SK-N-SH treated with all-trans-retinoic acid at 6 μM for 48 hours (cell line): ENCODE data around the gene HTT.

Experiments
- ATAC-seq: fragments of 200-7000 bp; cut with Tn5 transposase; 3 replicates; pipeline ENCODE4 v1.9.1; 2020; ENCODE audit warnings: mild to moderate bottlenecking, moderate library complexity
- ARNTL ChIP-seq: fragments of 450-650 bp; formaldehyde crosslinking; IDR thresholded peaks from 2 replicates; pipeline ENCODE4 v1.5.0; 2020; ENCODE audit warnings: low read depth, mild to moderate bottlenecking, moderate library complexity, borderline replicate concordance
- BACH2 ChIP-seq: fragments of 250-450 bp; sonication (Bioruptor Pico); IDR thresholded peaks from 2 replicates; pipeline ENCODE4 v1.9.0; 2021; ENCODE audit warnings: mild to moderate bottlenecking, borderline replicate concordance
- ESRRG ChIP-seq: fragments of 250-450 bp; sonication (Bioruptor Pico); IDR thresholded peaks from 2 replicates; pipeline ENCODE4 v1.6.1; 2021; ENCODE audit warnings: mild to moderate bottlenecking
- GLIS3 ChIP-seq: fragments of 250-450 bp; sonication (Bioruptor Pico); IDR thresholded peaks from 2 replicates; pipeline ENCODE4 v1.5.0; 2020; ENCODE audit warnings: mild to moderate bottlenecking, moderate library complexity
- OSR1 ChIP-seq: fragments of 250-450 bp; sonication (Bioruptor Pico); IDR thresholded peaks from 2 replicates; pipeline ENCODE4 v1.8.0; 2022; ENCODE audit warnings: moderate library complexity, mild to moderate bottlenecking, inconsistent platforms
- PPARA ChIP-seq: fragments of 250-450 bp; sonication (Bioruptor Pico); IDR thresholded peaks from 2 replicates; pipeline ENCODE4 v1.5.0; 2020; ENCODE audit warnings: mild to moderate bottlenecking, borderline replicate concordance
- RARB ChIP-seq: fragments of 250-450 bp; sonication (Bioruptor Pico); IDR thresholded peaks from 2 replicates; pipeline ENCODE4 v1.8.0; 2021; ENCODE audit warnings: mild to moderate bottlenecking, moderate library complexity
- SNAI2 ChIP-seq: fragments of 250-450 bp; sonication (Bioruptor Pico); IDR thresholded peaks from 2 replicates; pipeline ENCODE4 v1.5.0; 2020; ENCODE audit warnings: mild to moderate bottlenecking, moderate library complexity
- TCF4 ChIP-seq: fragments of 250-450 bp; sonication (Bioruptor Pico); IDR thresholded peaks from 2 replicates; pipeline ENCODE4 v1.8.0; 2021; ENCODE audit warnings: mild to moderate bottlenecking, moderate library complexity, borderline replicate concordance
- TOX ChIP-seq: fragments of 250-450 bp; sonication (Bioruptor Pico); IDR thresholded peaks from 2 replicates; pipeline ENCODE4 v1.8.0; 2021; ENCODE audit warnings: mild to moderate bottlenecking, moderate library complexity, borderline replicate concordance
- ZC3H10 ChIP-seq: fragments of 250-450 bp; sonication (Bioruptor Pico); IDR thresholded peaks from 2 replicates; pipeline ENCODE4 v1.5.1; 2021; ENCODE audit warnings: mild to moderate bottlenecking, moderate library complexity
- ZFP3 ChIP-seq: fragments of 250-450 bp; sonication (Bioruptor Pico); IDR thresholded peaks from 2 replicates; pipeline ENCODE4 v1.5.0; 2020; ENCODE audit warnings: mild to moderate bottlenecking, moderate library complexity
- ZNF70 ChIP-seq: fragments of 450-650 bp; formaldehyde crosslinking; IDR thresholded peaks from 2 replicates; pipeline ENCODE4 v1.5.0; 2020; ENCODE audit warnings: mild to moderate bottlenecking, moderate library complexity
- TF ChIP-seq, protein P1 (sequence below): fragments of 250-450 bp; sonication (Bioruptor Pico); IDR thresholded peaks from 2 replicates; pipeline ENCODE4 v1.8.0; 2021; ENCODE audit warnings: low read depth, mild to moderate bottlenecking, moderate library complexity, borderline replicate concordance
- TF ChIP-seq, protein P2 (sequence below): fragments of 250-450 bp; sonication (Bioruptor Pico); IDR thresholded peaks from 2 replicates; pipeline ENCODE4 v1.5.1; 2020; ENCODE audit warnings: low read depth, mild to moderate bottlenecking, moderate library complexity
- TF ChIP-seq, protein P3 (sequence below): fragments of 250-450 bp; sonication (Bioruptor Pico); IDR thresholded peaks from 2 replicates; pipeline ENCODE4 v1.5.0; 2020; ENCODE audit warnings: mild to moderate bottlenecking, moderate library complexity
- TF ChIP-seq, protein P4 (sequence below): fragments of 250-450 bp; sonication (Bioruptor Pico); IDR thresholded peaks from 2 replicates; pipeline ENCODE4 v1.8.0; 2020; ENCODE audit warnings: mild to moderate bottlenecking, moderate library complexity, borderline replicate concordance

The HTT gene

DNA sequence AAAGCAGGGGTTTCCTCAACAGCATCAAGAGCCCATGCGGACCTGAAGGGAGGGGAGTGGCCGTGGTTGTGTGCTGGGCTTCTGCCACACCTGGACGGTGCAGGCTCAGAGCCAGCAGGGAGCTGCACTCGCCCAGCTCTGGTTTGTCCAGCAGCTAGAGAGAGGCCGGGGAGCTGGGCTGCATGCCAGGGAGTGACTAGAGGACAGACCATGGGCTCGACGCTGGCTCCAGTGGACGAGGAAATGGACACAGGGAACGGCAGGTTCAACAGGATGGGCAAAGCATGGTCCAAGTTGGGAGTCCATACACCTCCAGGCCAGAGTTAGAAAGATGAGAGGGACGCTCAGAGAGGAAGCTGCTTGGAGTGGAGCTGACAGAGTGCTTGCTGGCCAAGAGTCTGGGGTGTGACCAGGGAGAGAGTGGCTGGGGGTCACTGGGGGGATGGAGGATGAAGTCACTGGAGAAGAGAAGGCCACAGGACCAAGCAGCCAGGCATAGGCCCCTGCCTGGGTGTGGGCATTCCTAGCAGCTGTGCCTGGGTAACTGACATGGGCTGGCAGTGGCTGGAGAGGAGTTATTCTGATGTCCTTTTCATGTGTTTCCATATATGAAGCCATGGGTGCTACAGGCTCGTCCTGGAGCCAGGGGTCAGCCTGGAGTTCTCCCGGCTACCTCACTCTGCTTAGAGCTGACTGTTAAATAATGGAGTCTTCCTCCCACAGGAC is 43.0 kb upstream of the HTT start:
- no peak for TF ChIP-seq TOX (CRISPR knock-in tag)
- TF ChIP-seq ZC3H10: no peak
- no peak for TF ChIP-seq ZFP3 (CRISPR knock-in tag)
- TF ChIP-seq OSR1 (CRISPR knock-in tag): no peak
- TF ChIP-seq GLIS3: no peak
- TF ChIP-seq RARB (CRISPR knock-in tag): no peak
- TF ChIP-seq SNAI2: no peak
- TF ChIP-seq TCF4: no peak
- no peak for TF ChIP-seq ARNTL
- no peak for TF ChIP-seq PPARA (CRISPR knock-in tag)
- TF ChIP-seq, protein P1, sequence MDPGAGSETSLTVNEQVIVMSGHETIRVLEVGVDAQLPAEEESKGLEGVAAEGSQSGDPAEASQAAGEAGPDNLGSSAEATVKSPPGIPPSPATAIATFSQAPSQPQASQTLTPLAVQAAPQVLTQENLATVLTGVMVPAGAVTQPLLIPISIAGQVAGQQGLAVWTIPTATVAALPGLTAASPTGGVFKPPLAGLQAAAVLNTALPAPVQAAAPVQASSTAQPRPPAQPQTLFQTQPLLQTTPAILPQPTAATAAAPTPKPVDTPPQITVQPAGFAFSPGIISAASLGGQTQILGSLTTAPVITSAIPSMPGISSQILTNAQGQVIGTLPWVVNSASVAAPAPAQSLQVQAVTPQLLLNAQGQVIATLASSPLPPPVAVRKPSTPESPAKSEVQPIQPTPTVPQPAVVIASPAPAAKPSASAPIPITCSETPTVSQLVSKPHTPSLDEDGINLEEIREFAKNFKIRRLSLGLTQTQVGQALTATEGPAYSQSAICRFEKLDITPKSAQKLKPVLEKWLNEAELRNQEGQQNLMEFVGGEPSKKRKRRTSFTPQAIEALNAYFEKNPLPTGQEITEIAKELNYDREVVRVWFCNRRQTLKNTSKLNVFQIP: no peak
- TF ChIP-seq, protein P2, sequence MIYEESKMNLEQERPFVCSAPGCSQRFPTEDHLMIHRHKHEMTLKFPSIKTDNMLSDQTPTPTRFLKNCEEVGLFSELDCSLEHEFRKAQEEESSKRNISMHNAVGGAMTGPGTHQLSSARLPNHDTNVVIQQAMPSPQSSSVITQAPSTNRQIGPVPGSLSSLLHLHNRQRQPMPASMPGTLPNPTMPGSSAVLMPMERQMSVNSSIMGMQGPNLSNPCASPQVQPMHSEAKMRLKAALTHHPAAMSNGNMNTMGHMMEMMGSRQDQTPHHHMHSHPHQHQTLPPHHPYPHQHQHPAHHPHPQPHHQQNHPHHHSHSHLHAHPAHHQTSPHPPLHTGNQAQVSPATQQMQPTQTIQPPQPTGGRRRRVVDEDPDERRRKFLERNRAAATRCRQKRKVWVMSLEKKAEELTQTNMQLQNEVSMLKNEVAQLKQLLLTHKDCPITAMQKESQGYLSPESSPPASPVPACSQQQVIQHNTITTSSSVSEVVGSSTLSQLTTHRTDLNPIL (CRISPR knock-in tag): no peak
- TF ChIP-seq, protein P3, sequence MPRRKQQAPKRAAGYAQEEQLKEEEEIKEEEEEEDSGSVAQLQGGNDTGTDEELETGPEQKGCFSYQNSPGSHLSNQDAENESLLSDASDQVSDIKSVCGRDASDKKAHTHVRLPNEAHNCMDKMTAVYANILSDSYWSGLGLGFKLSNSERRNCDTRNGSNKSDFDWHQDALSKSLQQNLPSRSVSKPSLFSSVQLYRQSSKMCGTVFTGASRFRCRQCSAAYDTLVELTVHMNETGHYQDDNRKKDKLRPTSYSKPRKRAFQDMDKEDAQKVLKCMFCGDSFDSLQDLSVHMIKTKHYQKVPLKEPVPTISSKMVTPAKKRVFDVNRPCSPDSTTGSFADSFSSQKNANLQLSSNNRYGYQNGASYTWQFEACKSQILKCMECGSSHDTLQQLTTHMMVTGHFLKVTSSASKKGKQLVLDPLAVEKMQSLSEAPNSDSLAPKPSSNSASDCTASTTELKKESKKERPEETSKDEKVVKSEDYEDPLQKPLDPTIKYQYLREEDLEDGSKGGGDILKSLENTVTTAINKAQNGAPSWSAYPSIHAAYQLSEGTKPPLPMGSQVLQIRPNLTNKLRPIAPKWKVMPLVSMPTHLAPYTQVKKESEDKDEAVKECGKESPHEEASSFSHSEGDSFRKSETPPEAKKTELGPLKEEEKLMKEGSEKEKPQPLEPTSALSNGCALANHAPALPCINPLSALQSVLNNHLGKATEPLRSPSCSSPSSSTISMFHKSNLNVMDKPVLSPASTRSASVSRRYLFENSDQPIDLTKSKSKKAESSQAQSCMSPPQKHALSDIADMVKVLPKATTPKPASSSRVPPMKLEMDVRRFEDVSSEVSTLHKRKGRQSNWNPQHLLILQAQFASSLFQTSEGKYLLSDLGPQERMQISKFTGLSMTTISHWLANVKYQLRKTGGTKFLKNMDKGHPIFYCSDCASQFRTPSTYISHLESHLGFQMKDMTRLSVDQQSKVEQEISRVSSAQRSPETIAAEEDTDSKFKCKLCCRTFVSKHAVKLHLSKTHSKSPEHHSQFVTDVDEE (CRISPR knock-in tag): no peak
- no peak for TF ChIP-seq ESRRG (CRISPR knock-in tag)
- peak; percentile 34; the same call in 2 of the 3 replicates for ATAC-seq

DNA sequence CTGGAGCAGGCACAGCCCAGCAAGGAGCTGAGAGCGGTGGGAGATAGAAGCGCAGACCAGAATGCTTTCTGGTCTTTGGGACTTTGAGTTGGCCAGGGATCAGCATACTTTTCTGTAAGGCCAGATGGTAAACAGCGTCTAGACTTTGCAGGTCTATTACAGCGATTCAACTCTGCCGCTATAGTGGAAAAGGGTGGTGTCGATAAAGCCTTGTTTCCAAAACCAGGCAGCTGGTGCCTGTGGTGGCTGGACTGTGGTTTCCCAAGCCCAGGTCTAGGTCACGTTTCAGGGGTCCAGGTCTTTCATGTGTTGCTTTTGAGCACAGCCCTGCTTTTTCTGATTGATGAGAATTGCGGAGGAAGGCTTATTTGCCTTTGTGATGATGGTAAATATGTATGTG is 40.2 kb upstream of the HTT start:
- no peak for ATAC-seq
- TF ChIP-seq, protein P4, sequence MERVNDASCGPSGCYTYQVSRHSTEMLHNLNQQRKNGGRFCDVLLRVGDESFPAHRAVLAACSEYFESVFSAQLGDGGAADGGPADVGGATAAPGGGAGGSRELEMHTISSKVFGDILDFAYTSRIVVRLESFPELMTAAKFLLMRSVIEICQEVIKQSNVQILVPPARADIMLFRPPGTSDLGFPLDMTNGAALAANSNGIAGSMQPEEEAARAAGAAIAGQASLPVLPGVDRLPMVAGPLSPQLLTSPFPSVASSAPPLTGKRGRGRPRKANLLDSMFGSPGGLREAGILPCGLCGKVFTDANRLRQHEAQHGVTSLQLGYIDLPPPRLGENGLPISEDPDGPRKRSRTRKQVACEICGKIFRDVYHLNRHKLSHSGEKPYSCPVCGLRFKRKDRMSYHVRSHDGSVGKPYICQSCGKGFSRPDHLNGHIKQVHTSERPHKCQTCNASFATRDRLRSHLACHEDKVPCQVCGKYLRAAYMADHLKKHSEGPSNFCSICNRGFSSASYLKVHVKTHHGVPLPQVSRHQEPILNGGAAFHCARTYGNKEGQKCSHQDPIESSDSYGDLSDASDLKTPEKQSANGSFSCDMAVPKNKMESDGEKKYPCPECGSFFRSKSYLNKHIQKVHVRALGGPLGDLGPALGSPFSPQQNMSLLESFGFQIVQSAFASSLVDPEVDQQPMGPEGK (CRISPR knock-in tag): no peak
- no peak for TF ChIP-seq ESRRG (CRISPR knock-in tag)
- no peak for TF ChIP-seq SNAI2
- TF ChIP-seq GLIS3: no peak
- no peak for TF ChIP-seq OSR1 (CRISPR knock-in tag)
- no peak for TF ChIP-seq ZNF70 (CRISPR knock-in tag)
- TF ChIP-seq, all 23 proteins: peak for 0

DNA sequence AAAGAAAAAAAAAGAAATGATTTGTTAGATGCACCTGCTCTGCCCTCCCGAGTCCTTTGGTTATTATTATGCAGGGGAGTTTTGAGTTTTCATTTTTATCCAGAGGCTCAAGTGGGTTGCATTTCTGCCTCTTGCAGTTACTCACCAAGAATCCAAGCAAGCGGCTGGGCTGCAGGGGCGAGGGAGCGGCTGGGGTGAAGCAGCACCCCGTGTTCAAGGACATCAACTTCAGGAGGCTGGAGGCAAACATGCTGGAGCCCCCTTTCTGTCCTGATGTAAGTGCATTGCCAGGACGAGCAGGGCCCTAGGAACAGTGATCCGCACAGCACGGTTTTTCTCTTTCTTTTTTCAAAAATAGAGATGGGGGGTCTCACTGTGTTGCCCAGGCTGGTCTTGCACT is 39.2 kb upstream of the HTT start:
- TF ChIP-seq SNAI2: no peak
- TF ChIP-seq BACH2 (CRISPR knock-in tag): no peak
- no peak for ATAC-seq

DNA sequence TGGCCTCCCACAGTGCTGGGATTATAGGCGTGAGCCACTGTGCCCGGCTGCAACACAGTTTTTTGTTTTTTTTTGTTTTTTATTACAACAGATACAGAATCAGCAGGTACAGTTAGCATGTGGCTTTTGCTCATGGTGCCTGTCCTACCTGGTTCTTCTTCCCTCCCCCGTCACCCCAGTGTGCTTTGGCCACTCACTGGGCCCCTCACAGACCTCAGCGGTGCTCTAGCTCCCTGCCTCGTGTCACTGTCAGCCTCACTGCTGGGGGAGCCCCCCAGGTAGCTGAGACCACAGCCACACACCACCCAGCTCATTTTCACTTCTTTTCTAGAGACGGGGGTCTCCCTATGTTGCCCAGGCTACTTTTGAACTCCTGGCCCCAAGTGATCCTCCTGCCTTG is 38.8 kb upstream of the HTT start:
- no peak for TF ChIP-seq ZC3H10
- no peak for TF ChIP-seq RARB (CRISPR knock-in tag)
- TF ChIP-seq, protein P3 (CRISPR knock-in tag): no peak
- TF ChIP-seq, protein P2 (CRISPR knock-in tag): no peak
- ATAC-seq: no peak
